SK-MEL-5 (cell line): Measurements from ENCODE around the gene CHN2. TPM values are rescaled to one million over a fixed set of nuclear protein-coding genes. Genes with fewer than 3 reads are reported as not detected.

Experiments used
- DNase-seq: peaks from one replicate; pipeline ENCODE4 v3.0.0-alpha.2; 2016; ENCODE audit warnings: low read depth, low spot score
- in situ Hi-C: cut with HindIII; loops from 2 replicates; pipeline ENCODE4 v1.10.0; 2016; ENCODE audit warnings: low sequenced_read_pairs, high pct_unique_total_duplicates, low pct_unique_long_range_greater_than_20kb
- total RNA-seq: library from RNA; depleted of rRNA; stranded (reverse); fragments of >200 nt; shearing (Covaris generic); gene quantifications from 2 replicates; pipeline ENCODE4 v1.2.3, GENCODE V29; 2014

Gene CHN2
- total RNA-seq, 1 experiment from 2014 or later, result 39.5 TPM

DNA sequence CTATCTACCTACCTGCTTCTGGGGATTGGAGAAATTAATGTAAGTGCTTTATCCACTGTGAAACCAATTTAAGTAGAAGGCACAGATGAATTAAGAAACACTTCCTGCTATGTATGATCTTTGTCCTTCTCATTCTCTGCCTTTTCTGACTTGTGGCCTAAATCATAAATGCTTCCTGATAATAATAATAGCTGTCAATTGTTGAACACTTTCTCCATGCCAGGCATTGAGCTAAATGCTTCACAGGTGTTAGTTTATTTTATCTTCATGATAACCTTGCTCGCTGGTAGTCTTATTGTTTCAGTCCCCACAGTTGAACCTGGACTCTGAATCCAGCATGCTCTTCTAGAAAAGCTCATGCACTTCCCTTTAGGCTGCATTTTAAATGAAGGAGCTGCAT, 75.4 kb downstream of the CHN2 start:
- in situ Hi-C loops, result no loop called here
- no peak for DNase-seq

GRCh38 chr7:29270594-29271318, 76.2 kb downstream of the CHN2 start:
- no peak for DNase-seq
- in situ Hi-C loops, result no loop called here

DNA sequence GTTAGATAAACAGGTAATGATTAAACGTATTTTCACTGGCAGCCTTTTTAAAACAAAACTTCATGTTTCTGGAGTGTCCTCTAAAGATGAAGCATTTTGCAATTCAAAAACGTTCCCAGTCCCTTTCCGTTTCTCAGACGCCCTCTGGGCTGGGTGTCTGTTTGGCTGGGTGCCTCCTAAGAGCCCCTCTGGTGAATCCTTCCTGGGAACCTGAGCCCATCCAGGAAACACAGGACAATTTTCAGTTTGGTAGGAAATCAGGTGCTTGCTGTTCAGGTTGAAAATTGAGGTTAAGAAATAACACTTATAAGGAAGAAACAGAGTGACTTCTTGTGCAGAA, 76.7 kb downstream of the CHN2 start:
- in situ Hi-C loops, result no loop called here
- no peak for DNase-seq

- no peak for DNase-seq
- in situ Hi-C loops, result no loop called here
Observed at GRCh38 chr7:29272057-29272456, 77.5 kb downstream of the CHN2 start.

DNA sequence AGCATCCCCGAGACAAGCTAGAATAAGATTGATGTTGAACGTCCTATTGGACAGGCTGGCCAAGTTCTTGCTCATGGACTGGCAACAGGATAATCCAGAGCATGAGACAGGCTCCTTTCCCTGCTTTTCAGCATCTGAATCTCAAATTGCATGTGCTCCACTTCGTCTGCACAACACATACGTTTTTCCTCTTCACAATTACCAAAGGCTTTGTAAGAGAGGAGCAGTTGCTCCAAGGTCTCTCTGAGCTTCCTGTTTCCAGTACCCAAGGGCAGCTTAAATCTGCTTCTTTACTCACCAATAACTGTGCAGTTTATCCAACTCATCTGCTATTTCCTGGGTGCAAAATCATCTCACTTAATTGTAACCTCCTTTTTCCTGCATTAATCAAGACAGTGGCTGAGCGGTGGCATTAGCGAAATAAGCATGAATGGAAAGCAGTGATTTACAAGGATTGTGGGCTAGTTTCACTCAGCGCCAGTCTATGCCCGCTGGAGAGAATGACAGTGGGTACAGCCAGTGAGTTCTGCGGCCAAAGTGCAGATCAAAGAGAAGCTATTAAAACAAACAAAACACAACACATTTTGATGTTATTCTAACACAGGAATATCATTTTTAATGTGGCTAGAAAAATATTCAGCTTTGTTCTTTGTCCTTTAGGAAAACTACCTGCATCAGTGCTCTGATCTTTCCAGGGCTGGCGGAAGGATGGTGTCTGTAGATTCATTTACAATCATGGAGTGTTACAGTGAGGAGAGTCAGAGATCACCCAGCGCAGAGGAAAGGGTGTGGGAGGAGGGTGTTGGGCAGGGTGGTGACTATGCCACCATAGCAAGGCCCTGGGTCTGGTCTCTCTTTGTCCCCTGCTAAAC, 79.8 kb downstream of the CHN2 start:
- no peak for DNase-seq

GRCh38 chr7:29275018-29275318, 80.4 kb downstream of the CHN2 start:
- in situ Hi-C loops, result no loop called here
- no peak for DNase-seq

More for the DNA sequence above, 79.8 kb downstream of the CHN2 start:
- in situ Hi-C loops, result no loop called here

GRCh38 chr7:29275493-29275892, 80.9 kb downstream of the CHN2 start:
- DNase-seq, result no peak
- in situ Hi-C loops, result no loop called here

DNA sequence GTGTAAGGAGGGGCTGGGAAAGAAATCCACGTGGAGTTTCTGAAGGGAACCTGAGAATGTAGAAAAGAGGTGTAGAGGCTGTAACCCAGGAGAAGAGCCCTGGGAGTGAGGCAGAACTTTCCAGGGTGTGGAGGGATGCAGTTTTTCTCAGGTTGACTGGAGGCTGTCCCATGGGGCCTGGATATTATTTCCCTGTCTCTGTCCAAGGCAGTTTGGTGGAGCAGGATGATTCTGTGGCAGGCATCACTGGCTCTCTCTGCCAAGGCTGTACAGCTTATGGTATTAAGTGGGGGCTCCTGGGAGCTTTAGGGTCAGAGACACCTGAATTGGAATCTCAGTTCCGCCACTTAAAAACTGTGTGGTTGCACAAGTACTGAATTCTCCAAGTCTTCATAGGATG, 81.6 kb downstream of the CHN2 start:
- in situ Hi-C loops, result no loop called here
- no peak for DNase-seq

GRCh38 chr7:29276806-29277205, 82.2 kb downstream of the CHN2 start:
- in situ Hi-C loops, result no loop called here
- DNase-seq, result no peak

GRCh38 chr7:29277436-29278215, 83.1 kb downstream of the CHN2 start:
- in situ Hi-C loops, result no loop called here

DNA sequence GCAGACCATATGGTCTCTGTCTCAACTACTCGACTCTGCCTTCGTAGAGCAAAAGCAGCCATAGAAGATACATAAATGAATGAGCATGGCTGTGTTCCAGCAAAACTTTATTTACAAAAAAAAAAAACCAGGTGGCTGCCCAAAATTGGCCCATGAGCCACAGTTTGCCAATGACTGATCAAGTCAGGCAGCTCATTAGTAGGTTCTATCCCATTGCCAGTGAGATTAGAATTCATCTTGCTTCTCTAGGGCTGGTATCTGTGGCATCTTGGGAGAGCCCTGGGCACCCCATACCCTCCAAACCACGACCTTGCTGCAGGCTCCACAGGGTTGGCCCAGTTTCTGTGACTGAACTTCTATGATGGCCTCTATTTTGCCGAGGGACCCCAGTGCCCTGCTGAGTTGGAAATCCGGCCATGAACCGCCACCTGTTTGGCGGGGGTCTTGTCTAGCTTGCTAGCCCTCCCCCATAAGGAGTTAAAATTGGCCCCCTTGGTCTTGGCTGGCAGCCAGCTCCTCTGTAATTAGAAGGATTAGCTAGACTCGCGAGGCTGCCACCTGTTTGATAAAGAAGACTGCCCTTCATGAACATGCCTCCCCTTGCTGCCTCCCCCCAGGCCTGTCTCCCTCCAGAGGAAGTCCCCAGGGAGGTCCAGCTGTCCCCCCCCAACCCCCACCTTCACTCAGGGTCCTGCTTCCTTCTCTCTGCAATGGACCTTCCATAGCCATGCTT, 83.9 kb downstream of the CHN2 start:
- in situ Hi-C loops, result no loop called here

More at GRCh38 chr7:29277436-29278215, 83.1 kb downstream of the CHN2 start:
- DNase-seq, result no peak

GRCh38 chr7:29281782-29282541, 87.4 kb downstream of the CHN2 start:
- DNase-seq, result no peak
- in situ Hi-C loops, result no loop called here

More for the DNA sequence above, 83.9 kb downstream of the CHN2 start:
- no peak for DNase-seq

- in situ Hi-C loops, result no loop called here
- no peak for DNase-seq
Observed at GRCh38 chr7:29282819-29283414, 88.3 kb downstream of the CHN2 start.

DNA sequence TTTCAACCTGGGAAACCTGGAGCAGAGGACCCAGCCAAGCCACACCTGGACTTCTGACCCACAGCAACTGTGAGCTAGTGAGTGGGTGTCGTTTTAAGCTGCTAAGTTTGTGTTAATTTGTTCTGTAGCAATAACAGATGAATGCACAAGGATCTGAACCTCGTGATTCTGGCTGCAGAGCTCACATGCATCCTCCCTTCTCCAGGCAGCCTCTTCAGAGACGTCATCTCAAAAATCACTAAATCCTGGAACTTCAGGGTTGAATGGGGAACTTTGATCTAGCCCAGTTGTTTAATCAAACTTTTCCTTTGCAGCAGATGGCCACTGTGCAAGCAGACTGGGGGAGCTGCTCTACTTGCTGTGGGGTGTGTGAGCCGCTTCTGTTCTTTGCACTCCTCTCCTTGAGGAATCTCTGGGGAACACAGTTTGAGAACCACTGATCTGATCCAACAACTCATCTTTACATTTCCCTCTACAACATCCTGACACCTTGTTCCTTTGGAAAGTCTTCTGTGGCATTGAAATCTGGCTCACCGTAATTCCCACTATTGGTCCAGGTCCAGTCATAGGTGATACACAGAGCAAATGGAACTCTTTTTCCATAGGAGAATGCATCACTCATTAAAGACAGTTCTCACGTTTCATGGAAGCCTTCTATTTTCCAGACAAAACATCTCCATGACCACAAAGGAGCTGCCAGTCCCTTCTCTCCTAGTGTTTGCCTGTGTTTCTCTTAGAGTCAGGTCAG, 90.3 kb downstream of the CHN2 start:
- in situ Hi-C loops, result no loop called here
- DNase-seq, result no peak

DNA sequence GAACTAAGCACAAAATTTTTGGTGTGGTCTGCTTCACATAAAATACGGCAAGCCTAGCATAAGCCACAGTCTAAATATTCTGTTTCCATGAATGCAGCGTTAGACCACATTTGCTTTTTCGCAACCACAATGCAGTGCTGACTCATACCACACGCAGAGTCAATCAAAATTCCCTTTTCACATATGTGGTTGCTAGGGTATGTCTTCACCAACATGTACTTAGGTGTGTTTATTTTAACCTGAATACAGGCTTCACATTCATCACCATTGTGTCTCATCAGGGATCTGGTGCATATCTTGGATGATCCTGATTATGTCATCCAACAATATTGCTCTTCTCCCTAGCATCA, 90.8 kb downstream of the CHN2 start:
- in situ Hi-C loops, result no loop called here
- DNase-seq, result no peak

- in situ Hi-C loops, result no loop called here
- DNase-seq, result no peak
Observed at GRCh38 chr7:29285861-29286260, 91.3 kb downstream of the CHN2 start.
